NCI-H187 (cell line): ENCODE data around the gene BANK1.
"Not testable (repeated sequence)": the region's sequence is repeated elsewhere in the genome, so short reads cannot be mapped to it uniquely, and the experiment has no call there.

ENCODE experiments used
- DNase-seq, 2 experiments: peaks; one replicate each; lab custom pipeline; 2025; lab: John Stamatoyannopoulos, UW

The BANK1 gene

DNA sequence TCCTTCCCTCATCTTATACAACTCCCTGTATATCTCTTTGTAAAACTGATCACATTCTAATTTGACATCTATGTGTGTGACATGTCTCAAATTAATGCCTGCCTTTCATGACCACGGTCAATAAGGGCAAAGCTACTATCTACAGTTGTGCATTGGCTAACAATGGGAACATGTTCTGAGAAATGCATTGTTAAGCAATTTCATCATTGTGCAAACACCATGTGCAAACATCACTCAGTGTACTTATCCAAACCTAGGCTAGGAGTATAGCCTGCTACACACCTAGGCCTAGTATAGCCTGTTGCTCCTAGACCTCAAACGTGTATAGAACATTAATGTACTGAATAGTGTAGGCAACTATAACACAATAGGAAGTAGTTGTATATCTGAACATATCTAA is 95.0 kb downstream of the BANK1 start:
- no peak for DNase-seq

DNA sequence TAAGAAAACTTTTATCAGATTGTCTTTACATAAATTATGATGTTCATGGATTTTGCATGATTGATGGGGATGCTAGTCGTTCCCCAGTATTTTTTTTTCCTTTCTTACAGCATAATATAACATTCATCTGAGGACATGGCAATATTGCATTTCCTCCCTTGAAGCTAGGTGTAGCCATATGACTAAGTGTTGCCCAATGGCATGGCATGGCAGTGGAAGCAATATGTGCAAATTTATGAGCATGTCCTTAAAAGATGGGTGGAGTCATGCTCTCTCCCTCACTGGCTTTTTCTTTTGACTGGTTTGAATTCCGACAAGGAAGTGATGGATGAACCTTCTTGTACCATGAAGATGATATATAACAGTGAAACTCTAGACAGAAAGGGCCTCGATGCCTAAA is 96.3 kb downstream of the BANK1 start:
- DNase-seq: no peak

DNA sequence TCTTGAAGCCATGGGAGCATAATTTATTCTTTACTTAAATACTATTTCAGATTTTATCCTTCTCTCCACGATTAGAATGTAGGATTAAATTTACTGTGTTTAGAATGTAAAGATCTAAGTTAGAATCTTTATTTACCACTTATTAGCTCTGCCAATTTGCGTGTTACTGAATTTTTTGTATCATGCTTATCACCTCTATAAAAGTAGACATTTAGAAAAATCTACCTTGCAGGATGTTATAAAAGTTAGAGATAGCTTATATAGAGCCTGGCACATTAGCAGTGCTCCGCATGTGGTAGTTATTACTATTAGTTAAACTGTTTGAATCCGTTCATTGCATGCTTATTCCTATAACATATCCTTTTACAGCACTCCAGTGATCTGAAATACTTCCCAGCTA is 97.9 kb downstream of the BANK1 start:
- no peak for DNase-seq

DNA sequence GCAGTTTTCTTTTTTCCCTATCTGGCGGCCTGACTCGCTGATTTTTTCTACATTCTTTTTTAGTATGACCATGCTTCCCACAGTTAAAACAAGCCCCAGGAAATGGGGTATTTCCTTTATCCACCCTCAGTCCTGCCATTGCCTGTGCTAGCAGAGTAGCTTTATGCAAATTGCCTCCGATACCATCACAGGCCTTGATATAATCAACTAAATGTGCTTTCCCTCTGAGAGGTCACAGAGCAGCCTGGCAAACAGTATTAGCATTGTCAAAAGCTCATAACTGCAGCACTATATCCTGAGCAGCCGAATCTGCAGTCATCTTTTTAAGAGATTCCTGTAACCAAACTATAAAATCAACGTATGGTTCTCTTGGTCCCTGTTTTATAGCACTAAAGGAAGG is 115.0 kb downstream of the BANK1 start:
- DNase-seq: not testable (repeated sequence)

DNA sequence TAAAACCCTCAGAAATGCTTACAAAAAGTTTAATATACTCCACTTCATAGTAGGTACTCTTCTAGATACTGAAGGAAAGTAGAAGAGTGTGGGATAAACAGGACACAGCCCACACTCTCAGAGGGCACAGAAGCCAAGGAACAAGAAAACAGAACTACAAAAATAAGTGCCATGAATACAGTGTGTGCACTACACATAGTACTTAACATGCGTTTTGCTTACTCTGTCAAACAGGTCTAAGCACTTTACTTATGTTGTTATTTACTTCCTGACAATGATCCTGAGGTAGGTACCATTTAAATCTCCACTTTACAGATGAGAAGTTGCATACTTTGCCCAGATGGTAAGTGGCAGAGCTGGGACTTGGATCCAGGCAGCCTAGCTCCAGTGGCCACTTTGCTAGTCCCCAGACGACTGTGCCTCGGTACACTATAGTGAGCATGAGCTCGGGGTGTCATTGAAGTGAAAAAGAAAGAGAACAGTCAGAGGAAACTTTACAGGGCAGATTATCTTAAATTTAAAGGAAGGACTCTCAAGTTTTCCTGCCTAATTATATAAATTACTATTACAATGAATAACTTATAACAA is 120.3 kb downstream of the BANK1 start:
- DNase-seq: no peak

DNA sequence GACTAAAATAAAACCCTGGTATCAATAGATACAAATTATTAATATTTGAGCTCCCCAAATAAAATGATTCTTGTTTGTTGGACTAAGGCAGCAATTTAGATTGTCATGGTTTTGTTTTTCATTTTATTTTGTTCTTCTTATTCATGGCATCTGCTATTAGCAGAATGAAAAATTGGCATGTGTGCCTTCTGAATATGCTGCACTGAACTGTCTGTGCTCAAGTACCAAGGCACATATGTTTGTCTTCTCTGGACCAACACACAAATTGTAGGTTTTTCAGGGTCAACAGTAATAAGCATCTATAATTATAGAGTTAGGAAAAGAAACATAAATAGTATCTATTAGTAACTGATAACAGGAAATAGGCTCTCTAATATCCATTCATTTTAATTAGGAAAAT is 121.1 kb downstream of the BANK1 start:
- DNase-seq: no peak

DNA sequence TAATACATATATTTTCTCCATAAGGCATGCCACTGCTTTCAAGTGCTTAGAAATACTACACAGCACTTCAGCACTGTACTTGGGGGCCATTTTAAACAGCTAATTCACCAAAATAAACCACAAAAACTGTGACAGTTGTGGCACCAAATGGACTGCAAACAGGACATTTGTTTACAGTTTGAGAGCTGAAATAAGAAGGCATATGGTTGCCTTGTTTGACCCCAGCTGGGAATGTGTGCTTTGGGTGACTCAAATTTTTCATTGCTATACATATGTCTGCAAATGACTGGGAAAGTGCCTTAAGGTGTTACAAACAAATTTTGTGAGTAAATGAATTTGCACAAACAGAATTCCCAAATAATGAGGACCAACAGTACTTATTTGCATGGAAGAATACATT is 124.2 kb downstream of the BANK1 start:
- no peak for DNase-seq

DNA sequence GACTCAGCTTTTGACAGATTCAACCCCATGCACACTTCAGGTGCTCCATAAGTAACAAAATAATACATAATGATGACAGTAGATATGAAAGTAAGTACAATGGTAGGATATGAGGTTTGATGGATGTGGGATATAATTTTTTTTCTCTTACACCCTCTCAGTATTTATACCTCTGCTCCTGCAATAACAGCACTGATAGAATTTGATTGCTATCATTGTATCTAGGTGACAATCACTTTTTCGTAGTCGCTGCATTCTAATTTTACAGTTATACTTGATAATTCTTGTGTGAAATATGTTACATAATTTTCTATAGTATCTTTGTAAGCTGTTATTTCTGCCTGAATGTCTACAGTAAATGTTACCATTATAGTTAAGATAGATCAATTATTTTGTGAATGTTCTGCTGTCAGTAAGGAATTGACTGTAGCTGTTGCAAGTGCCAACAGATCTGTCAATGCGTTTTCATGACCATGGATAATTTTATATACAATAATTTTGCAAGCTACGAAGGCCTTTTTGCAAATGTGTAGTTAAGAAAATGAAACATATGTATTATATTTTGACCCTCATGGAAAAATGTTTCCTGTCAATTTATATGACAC is 128.9 kb downstream of the BANK1 start:
- DNase-seq: no peak

DNA sequence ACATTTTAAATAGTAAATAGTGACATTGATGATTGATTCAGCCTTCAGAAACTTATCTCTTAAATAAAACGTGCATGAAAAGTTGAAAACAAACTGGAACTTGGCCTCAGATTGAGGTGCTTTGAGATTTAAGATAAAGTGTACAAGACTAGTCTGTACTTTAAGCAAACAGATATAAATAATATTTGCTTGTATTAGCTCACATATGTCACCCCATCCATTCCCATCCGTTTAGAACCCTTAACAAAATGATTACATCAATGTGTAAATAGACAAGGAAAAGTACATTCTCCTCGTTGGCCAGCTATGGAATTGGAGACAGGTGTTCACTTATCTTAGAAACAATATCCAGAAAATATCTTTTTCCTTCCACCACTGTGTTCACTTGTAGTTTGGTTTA is 130.8 kb downstream of the BANK1 start:
- no peak for DNase-seq

DNA sequence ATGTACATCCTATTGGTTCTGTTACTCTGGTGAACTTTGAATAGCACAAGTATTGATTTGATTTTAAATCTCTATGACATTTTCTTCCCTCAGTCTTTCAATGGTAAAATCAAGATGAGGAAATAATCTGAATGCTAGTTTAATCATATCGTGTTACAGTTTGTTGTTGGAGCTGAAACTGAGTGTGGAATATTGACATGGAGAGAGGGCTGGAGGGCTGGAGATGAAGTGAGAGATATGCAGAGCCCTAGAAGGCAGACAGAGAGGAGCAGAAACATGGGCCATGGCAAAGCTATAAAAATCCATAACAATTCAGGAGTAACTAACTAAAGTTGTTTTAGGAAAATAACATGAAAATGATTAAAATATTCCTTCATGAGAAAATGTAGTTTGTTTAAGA is 141.1 kb downstream of the BANK1 start:
- DNase-seq: no peak

DNA sequence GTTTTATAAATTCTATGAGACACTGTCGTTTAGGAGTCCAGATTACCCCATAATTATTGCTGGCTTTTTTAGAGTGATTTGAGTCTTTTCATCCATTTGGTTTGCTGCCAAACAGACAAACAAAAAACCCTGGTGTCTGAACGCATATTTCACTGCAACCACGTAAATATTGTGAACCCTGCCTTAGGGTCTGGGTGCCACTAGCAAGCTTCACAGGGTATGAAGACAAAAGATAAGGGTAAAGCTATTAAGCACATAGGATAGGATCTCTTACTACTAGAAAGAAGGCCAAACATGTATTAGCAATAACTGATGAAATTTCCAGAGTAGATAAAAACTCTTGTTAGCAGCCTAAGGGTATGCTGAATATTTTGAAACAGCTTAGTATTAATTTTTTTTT is 143.3 kb downstream of the BANK1 start:
- DNase-seq: no peak

DNA sequence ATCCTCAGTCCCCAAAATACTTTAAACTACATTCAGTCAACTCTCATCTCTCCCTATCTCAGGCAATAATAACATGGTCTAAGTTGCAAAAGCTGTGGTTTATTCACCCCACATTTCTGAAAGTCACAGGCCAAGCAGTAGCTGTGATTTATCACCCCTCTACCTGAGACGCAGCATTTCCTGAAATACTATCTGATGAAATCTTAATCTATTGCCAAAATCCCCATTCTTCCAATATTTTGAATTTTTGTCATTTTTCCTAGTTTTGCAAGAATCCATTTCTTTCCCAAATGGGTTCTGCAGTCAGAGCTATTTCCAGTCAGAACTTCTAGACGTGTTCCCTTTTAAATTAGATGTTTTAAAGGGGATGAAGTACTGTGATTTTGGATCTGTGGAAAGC is 148.3 kb downstream of the BANK1 start:
- no peak for DNase-seq

DNA sequence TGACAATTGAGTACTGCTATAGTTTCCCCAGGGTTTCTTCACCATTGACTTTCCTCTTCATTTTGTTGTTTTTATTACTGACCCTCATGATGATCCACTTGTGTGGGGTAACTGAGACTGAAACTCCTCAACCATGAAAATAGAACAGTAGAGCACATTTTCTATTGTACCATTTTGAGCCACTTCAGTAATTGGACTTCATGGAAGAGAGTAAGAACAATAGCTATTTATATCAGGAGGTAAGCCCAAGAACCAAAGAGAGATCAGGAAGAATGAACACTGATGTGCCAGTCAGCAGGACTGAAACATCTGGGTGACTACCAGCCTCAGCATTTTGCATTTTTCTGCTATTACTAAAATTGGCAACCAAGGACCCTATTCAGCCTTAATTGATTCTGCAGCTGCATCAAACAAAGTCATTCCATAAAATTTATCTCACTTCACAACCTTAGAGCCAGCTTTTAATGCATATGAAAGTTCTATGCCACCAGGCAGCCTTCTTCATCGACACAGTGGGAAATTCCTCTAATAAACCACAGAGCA is 151.4 kb downstream of the BANK1 start:
- DNase-seq: peak in 1 of 2 experiments; percentile 12

DNA sequence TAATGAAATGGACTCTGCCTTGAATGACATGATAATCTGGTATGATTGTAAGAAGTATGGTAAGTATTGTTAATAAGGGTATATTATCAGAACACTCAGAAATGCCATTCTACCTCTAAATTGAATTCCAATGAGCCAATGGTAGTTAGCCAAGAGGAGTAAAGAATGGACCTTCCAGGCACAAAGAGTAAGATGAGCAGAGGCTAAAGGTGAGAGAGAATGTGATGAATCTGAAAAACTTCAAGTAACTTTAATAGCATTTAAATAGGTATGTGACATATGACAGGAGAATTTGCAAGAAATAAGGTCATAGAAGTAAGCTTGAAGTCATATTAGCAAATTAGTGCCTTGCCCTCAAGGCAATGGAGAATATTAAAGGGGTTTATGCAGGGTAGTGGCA is 152.4 kb downstream of the BANK1 start:
- DNase-seq: no peak

DNA sequence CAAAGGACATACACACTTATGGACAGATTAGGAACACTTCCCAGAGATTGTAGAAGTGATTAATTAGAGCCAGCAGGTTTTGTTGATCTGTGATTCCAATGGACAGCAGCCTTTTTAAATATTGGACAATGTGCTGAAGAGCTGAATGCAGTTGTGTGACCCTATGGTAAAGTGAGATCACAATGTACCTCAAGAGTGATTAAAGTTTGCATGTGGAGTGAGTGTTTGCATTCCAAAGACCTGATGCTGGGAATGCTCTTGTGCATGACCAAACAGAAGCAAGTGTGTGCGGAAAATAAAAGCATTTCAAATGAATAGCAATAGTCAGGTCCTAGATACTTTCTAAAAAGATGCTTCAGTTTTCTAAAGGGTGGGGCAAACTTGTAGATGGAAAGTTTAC is 154.1 kb downstream of the BANK1 start:
- no peak for DNase-seq

DNA sequence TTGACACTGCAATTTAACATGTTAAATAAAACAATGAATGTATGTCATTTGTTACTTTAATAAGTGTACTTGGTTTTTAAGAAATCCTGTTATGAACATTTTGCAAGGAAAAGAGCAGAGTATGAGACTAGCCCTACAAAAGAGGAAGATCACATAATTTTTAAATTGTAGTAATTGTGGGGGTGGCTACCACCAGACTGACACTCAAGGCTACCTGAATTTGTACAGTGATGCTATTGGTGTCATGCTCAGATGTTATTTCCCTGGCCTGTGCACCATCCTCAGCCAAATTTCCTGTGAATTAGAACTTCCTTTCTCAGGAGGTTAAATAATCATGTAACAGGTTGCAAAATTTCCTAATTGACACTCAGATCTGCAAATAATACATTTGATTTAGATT is 157.5 kb downstream of the BANK1 start:
- no peak for DNase-seq

DNA sequence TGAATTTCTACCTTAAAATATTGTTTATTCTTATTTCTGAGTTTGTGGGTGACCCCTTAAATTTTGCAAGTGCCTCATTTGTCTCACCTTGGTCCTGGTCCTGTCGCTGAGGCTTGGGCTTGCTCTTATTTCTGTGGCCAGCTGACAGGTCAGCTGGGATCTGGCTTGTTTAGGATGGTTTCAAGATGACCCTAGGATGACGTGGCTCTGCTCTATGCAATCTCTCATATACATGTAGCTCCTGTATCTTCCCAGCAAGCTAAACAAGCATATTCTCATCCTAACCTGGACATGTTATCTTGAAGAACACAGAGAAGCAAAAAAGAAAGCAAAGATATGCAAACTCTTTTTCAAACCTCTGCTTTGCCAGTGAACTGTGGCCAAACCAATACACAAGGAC is 158.4 kb downstream of the BANK1 start:
- DNase-seq: no peak

DNA sequence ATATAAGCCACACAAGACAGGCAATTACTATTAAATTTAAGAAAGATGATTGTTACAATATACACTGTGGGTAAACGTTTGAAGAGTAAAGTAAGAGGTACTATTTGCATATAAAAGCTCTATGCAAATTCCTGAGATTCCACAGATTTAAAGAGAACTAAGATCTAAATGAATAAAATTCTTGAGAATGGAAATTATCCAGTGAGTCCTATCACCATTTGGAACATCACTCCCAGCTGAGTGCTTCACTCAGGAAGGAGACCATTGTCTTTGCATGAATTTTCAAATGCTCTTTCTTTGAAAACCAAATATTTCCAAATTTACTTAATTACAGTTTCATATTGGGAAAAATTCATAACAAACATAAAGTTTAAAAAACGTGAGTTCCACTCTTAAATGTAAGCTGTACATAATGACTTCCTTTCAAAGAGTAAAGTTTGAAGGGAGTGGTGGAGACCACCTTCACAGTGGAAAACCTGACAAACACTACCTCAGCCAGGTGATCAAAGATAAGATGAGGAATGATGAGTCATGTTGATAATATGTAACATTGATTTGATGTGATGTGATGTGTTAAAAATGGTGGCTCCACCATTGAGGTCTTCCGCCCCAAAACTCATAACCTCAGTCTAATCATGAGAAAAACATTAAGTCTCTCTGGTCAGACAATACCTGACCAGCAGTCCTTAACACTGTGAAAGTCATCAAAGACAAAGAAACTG is 159.9 kb downstream of the BANK1 start:
- DNase-seq: no peak

DNA sequence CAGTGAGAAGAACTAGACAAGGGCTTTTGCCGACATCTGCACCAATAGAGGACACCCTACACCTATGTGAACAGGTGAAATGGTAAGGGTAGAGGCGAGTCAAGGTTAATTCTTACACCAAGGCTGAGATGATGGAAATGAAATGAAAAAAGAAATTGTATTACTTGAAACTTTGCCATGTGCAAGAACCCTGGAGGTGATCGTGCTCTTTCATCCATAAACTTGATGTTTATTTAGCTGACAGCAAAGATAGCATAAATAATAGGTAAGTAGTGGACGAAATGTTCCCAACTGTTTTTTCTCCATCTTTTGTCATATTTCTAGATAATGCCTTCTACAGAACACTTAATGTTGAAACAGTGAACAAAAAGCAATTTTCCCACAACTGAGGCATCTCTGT is 162.5 kb downstream of the BANK1 start:
- DNase-seq: no peak

DNA sequence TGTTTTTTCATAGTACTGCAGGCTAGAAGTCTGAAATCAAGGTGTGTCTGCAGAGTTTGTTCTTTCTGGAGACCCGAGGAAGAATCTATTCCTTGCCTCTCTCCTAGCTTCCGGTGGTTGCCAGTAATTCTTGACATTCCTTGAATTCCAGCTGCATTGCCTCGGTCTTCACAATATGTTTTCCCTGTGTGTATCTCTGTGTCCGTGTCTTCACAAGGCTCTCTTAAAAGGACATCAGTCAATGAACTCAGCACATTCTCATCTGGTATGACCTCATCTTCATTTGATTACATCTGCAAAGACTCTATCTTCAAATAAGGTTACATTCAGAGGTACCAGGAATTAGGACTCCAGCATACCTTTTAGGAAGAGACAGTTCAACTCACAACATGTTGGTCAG is 163.4 kb downstream of the BANK1 start:
- DNase-seq: no peak

DNA sequence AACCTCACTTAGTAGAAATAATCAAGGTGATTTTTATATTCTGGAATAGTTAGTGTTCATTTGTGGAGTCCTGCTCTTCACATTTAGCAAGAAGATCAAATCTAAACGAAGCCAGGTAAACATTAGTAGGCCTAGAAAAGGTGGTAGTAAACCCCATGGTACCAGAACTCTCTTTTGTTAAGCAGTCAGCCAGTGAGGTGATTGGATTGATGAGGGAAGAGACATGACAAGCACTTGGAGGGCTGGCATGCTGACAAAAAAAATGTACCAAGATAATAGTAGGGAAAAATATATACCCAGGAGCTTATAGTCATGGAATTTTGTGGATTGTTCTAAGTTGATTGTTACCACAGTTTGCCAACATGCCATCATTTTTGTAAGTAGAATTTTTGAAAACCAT is 163.8 kb downstream of the BANK1 start:
- DNase-seq: no peak

DNA sequence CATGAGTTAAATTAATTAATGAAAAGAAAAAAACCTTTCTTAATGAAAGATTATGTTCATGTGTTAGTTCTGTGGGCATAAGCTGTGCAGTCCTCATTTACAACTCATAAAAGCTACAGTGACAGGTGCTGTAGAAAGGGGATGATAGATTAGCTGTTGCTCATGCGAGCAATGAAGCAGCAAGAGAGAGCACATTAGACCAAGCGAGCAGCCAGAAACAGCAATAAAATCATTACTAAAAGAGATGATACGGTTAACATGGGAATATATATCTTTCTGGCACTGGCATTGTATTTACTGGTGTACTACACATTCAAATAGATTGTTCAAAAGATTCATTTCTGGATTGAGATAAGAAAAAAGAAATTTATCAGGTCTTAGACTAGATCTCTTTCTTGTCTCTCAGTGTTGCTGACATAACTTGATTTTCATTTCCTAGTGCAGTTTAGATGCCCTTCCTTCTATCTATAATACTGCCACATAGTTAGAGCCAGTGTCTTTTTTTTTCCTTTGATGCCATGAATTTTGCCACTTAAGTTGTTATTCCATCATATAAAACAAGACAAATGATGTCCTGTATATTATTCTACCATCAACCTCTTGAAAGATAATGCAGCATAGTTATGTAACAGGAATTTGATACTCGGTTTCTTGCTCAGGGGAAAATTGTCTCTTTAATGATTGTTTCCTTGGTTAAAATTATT is 164.6 kb downstream of the BANK1 start:
- DNase-seq: peak; percentile 10 to 37
